Ramos (cell line): ENCODE results near the gene EPN2.

Source experiments
- in situ Hi-C: fragments of 300-500 bp; cut with MboI; formaldehyde crosslinking; loops from one replicate; pipeline ENCODE4 v1.14.3; 2022; ENCODE audit warnings: low sequenced_read_pairs; ENCODE audit not compliant: unreplicated experiment

EPN2 gene

DNA sequence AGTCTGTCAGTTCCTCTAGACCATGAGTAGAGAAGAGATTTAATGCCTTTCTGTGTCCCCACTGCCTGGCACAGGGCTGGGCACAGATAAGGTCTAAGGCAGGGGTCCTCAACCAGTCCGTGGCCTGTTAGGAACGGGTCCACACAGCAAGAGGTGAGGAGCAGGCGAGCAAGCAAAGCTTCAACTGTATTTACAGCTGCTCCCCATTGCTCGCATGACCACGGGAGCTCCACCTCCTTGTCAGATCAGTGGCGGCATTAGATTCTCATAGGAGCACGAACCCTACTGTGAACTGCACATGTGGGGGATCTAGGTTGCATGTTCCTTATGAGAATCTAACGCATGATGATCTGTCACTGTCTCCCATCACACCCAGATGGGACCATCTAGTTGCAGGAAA lies 123.6 kb downstream of the EPN2 start:
- in situ Hi-C loops, result loop anchor here (10.0 kb wide), 2 partner anchors 94 to 404 kb away; no protein-coding TSS in a partner anchor

DNA sequence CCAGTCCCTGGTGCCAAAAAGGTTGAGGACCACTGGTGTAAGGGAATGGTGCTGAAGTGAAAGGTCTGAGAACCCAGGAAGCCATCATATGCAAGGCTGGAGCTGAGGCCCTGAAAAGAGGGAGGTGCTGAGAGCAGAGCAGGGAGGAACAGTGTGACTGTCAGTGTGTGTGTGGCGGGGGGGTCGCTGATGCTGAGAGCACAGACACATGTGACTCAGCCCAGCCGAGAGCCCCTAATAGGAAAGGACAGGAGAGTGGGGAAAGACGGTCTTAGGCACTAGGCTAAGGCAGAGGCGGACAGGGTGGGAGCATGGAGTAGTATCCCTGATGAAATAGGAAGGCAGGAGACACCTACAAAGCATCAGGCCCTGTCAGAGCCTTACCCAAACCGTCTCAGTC lies 124.2 kb downstream of the EPN2 start:
- in situ Hi-C loops, result loop anchor here (10.0 kb wide), 2 partner anchors 93 to 403 kb away; no protein-coding TSS in a partner anchor

- in situ Hi-C loops, result loop anchor here (10.0 kb wide), 2 partner anchors 93 to 403 kb away; no protein-coding TSS in a partner anchor
Measured at GRCh38 chr17:19361944-19362276, 124.7 kb downstream of the EPN2 start.

- in situ Hi-C loops, result loop anchor here (10.0 kb wide), 2 partner anchors 92 to 402 kb away; no protein-coding TSS in a partner anchor
Measured at GRCh38 chr17:19362277-19363113, 125.3 kb downstream of the EPN2 start, which contains the start of gene B9D1. TSS of gene B9D1 (minus strand) at chr17:19362723. CDS start at chr17:19362569, 154 bp downstream.

GRCh38 chr17:19363114-19363438 lies 125.9 kb downstream of the EPN2 start:
- in situ Hi-C loops, result loop anchor here (10.0 kb wide), 2 partner anchors 92 to 402 kb away; no protein-coding TSS in a partner anchor

DNA sequence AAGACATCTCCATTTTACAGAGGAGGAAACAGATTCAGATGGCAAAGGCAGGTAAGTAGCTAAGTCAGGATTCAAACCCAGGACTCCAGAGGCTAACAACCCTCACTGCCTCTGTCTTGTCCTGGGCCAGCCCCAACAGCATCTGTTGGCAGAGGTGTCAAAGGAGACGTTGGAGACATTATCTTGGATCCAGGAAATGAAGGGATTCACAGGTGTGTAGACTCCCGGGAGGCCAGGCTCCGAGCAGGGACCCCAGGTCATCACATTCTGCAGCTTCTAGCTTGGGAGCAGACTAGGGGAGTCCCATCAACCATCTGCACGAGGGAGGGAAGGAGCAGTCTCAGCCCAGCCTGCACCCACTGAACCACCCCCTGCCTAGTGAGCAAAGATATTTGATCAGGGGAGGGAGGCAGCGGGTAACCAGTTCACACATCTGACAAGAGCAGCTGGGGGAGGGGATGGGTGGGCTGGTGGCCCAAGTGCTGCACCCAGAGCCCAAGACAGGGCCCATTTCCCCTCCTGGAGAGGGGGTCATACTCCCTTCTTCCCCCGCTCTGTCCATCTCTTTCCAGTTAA lies 126.4 kb downstream of the EPN2 start:
- in situ Hi-C loops, result loop anchor here (10.0 kb wide), 2 partner anchors 91 to 401 kb away; no protein-coding TSS in a partner anchor

GRCh38 chr17:19364699-19365498 lies 127.7 kb downstream of the EPN2 start:
- in situ Hi-C loops, result loop anchor here (10.0 kb wide), 2 partner anchors 90 to 400 kb away; no protein-coding TSS in a partner anchor

DNA sequence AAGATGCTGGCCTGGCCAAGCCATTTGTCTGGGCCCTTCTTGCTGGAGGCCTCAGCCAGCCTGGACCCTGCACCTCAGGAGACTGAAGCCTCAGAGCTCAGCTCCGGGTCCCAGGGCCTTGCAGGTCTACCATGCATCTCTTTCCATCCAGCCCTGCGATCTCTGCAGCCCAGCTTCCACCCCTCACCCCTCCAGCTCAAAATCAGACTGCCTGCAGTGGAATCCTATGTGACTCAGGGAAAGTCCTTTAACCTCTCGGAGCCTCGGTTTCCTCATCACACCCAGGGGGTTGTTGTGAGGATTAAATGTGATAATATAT lies 128.3 kb downstream of the EPN2 start:
- in situ Hi-C loops, result loop anchor here (10.0 kb wide), 2 partner anchors 89 to 399 kb away; no protein-coding TSS in a partner anchor

- in situ Hi-C loops, result loop anchor here (10.0 kb wide), 2 partner anchors 89 to 399 kb away; no protein-coding TSS in a partner anchor
Measured at GRCh38 chr17:19365833-19366636, 128.9 kb downstream of the EPN2 start.

GRCh38 chr17:19366637-19366972 lies 129.4 kb downstream of the EPN2 start:
- in situ Hi-C loops, result loop anchor here (10.0 kb wide), 2 partner anchors 88 to 398 kb away; no protein-coding TSS in a partner anchor

DNA sequence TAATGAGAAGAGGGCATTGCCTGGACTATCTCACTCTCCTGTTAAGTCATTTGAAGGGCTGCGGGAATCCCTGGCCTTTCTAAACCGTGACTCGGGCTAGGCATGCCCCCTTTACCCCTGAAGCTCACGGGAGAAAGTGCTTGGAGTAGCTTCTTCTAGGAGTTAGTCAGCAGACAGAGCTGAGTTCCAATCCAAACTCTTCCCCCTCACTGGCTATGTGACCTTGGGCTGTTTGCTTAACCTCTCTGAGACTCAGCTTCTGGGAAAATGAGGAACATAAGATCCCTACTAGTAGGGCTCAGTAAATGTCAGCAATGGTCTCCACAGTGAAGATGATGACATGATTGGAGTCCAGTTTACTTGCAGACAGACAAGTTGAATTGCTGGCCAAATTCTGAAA lies 131.1 kb downstream of the EPN2 start:
- in situ Hi-C loops, result loop anchor here (10.0 kb wide), 2 partner anchors 87 to 397 kb away; no protein-coding TSS in a partner anchor

DNA sequence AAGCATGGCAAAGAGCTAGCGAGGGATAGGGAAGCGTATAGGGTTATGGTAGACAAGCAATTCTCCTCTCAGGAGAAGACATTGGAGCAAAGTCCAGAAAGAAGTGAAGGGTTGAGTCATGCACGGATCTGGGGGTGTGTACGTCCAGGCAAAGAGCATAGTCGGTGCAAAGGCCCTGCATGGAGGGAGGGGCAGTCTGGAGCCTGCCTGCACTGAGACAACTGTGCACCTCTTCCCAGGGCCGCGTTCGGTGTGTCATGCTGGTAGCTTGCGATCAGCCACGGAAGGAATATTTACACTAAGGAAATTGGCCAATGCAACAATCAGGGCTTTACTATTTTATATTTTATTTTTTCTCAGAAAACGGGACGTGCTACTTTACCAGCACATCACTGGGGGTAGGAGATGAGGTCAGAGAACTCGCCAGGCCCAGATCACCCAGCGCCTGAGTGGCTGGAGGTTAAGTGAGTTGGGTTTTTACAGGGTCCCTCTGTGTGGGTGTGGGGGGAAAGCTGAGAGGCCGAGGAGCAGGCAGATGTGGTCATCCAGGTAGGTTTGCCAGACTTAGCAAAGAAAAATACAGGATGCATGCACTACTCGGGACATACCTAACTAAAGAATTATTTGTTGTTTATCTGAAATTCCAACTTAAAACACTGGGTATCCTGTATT lies 132.1 kb downstream of the EPN2 start:
- in situ Hi-C loops, result loop anchor here (10.0 kb wide), 2 partner anchors 86 to 396 kb away; no protein-coding TSS in a partner anchor

DNA sequence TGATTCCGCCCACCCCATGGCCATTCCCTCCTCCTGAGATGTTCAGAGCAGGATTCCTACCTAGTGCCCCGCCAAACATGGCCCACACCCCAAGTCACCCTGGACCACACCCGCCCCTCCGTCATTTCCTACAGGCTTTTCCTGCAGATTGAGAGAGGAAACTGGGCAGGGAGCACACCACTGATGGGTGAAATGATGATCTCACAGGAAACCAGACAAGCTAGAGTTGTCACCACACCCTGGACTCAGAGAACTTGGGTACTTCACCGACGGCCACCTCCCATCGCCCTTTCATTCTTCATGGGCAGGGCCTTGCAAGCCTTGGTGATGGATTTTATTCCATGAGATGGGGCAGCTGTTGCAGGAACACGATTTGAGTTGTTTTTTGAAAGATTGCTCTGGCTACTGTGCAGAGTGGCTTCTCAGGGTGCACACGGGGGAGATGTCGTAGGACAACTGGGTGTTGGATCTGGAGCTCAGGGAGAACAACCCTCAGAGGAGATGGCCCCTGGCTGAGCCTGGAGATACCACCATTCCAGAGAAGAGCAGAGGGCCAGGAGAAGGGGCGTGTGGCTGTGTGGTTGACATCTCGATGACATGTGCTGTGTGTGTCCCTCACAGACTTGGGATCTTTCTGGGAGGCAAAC lies 132.8 kb downstream of the EPN2 start:
- in situ Hi-C loops, result loop anchor here (10.0 kb wide), 2 partner anchors 85 to 395 kb away; no protein-coding TSS in a partner anchor

DNA sequence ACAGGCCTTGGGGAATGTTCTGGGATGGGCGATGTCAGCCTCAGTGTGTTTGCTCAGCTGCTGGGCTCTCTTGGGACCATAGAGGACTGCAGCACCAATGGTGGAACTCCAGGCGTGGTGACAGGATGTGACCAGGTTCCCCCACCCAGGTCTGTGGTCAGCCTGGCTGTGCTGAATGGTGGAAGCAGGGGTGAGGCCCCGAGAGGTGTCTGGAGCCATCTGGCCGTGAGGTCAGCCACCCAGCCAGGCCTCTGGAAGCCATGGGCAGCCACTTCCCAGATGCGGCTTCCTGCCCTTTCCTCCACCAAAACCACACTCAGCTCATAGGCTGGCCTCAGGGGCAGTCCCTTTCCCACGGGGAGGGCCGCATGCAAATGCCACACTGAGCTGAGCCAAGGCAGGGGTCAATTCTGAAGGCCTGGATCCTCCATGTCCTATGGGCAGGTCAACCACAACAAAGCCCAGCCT lies 133.4 kb downstream of the EPN2 start:
- in situ Hi-C loops, result no loop called here

- in situ Hi-C loops, result no loop called here
Measured at GRCh38 chr17:19371259-19372010, 134.3 kb downstream of the EPN2 start.

DNA sequence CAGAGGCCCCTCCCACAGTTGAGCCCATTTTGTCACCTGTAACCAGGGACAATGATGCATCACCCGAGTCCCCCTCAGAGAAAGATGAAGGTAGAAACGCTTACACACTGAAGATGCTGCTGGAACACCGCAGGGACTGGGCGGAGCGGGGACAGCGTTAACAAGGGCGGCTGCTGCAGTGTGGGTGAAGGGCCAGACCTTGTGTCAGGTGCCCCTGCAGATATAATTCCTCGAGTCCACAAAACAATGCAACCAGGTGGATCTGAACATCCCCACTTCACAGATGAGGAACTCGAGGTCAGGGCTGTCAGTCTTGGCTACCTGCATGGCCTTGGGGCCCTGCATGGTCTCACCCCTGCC lies 134.8 kb downstream of the EPN2 start:
- in situ Hi-C loops, result no loop called here

GRCh38 chr17:19372439-19372838 lies 135.3 kb downstream of the EPN2 start:
- in situ Hi-C loops, result no loop called here
